ENCODE measurements around the gene ATAT1.

- TF ChIP-seq MYC (IDR thresholded peaks at IDR 0.05; ENCODE audit: low read depth, low read length) (no peak), CTCF (IDR thresholded peaks at IDR 0.05; ENCODE audit: low read depth, low read length) (no peak)
These were observed 53.3 kb downstream of the ATAT1 start for GRCh38 chr6:30679765-30680535.
